Epithelial cell of prostate (primary cell): ENCODE data around the gene IPO11.

ENCODE experiments used
- DNase-seq: peaks from one replicate; pipeline ENCODE4 v3.0.0-alpha.2; 2011; ENCODE audit warnings: low read depth, low spot score
- H3K27ac ChIP-seq: fragments of 450-650 bp; 2 replicates; pipeline ENCODE4 v1.5.1; 2017; ENCODE audit warnings: mild to moderate bottlenecking

The IPO11 gene

GRCh38 chr5:62432621-62433064 lies 20.1 kb downstream of the IPO11 start:
- no peak overlapping the region for H3K27ac ChIP-seq
- DNase-seq = no peak

GRCh38 chr5:62448528-62448927 lies 36.0 kb downstream of the IPO11 start:
- DNase-seq = no peak
- H3K27ac ChIP-seq = no peak overlapping the region

- no peak for DNase-seq
- no peak overlapping the region for H3K27ac ChIP-seq
Measured at GRCh38 chr5:62450259-62450658, 37.7 kb downstream of the IPO11 start.

- DNase-seq = no peak
- H3K27ac ChIP-seq = peak overlapping the region; percentile 8
Measured at GRCh38 chr5:62457071-62457470, 44.5 kb downstream of the IPO11 start.

- H3K27ac ChIP-seq = no peak overlapping the region
- no peak for DNase-seq
Measured at GRCh38 chr5:62460578-62460983, 48.0 kb downstream of the IPO11 start.

GRCh38 chr5:62461561-62461960 lies 49.0 kb downstream of the IPO11 start:
- no peak for DNase-seq

GRCh38 chr5:62465985-62466925 lies 53.7 kb downstream of the IPO11 start:
- no peak overlapping the region for H3K27ac ChIP-seq
- no peak for DNase-seq

More at GRCh38 chr5:62461561-62461960, 49.0 kb downstream of the IPO11 start:
- H3K27ac ChIP-seq = no peak overlapping the region

GRCh38 chr5:62473209-62473608 lies 60.6 kb downstream of the IPO11 start:
- DNase-seq = no peak
- no peak overlapping the region for H3K27ac ChIP-seq

GRCh38 chr5:62475072-62475471 lies 62.5 kb downstream of the IPO11 start:
- DNase-seq = peak; percentile 14
- no peak overlapping the region for H3K27ac ChIP-seq

- no peak overlapping the region for H3K27ac ChIP-seq
- DNase-seq = no peak
Measured at GRCh38 chr5:62477801-62478200, 65.2 kb downstream of the IPO11 start.

- H3K27ac ChIP-seq = no peak overlapping the region
- no peak for DNase-seq
Measured at GRCh38 chr5:62483556-62483955, 71.0 kb downstream of the IPO11 start.

GRCh38 chr5:62486672-62487071 lies 74.1 kb downstream of the IPO11 start:
- DNase-seq = no peak
- H3K27ac ChIP-seq = no peak overlapping the region

GRCh38 chr5:62488531-62488930 lies 76.0 kb downstream of the IPO11 start:
- DNase-seq = no peak

GRCh38 chr5:62489471-62489870 lies 76.9 kb downstream of the IPO11 start:
- no peak for DNase-seq
- H3K27ac ChIP-seq = no peak overlapping the region

More at GRCh38 chr5:62488531-62488930, 76.0 kb downstream of the IPO11 start:
- H3K27ac ChIP-seq = no peak overlapping the region

- H3K27ac ChIP-seq = no peak overlapping the region
- no peak for DNase-seq
Measured at GRCh38 chr5:62494772-62495171, 82.2 kb downstream of the IPO11 start.

GRCh38 chr5:62496876-62497275 lies 84.3 kb downstream of the IPO11 start:
- no peak for DNase-seq
- no peak overlapping the region for H3K27ac ChIP-seq

- no peak overlapping the region for H3K27ac ChIP-seq
- no peak for DNase-seq
Measured at GRCh38 chr5:62498961-62499360, 86.4 kb downstream of the IPO11 start.

- no peak for DNase-seq
- H3K27ac ChIP-seq = no peak overlapping the region
Measured at GRCh38 chr5:62499756-62500155, 87.2 kb downstream of the IPO11 start.

- DNase-seq = no peak
Measured at GRCh38 chr5:62502456-62503101, 90.0 kb downstream of the IPO11 start.

GRCh38 chr5:62504129-62504528 lies 91.6 kb downstream of the IPO11 start:
- no peak overlapping the region for H3K27ac ChIP-seq
- no peak for DNase-seq

More at GRCh38 chr5:62502456-62503101, 90.0 kb downstream of the IPO11 start:
- no peak overlapping the region for H3K27ac ChIP-seq
